ENCODE measurements around the gene EXOSC2.

- TF ChIP-seq CTCF (IDR thresholded peaks at IDR 0.05) (no peak), POLR2A (IDR thresholded peaks at IDR 0.05) (no peak)
Measured at GRCh38 chr9:130651221-130651620, 42.4 kb upstream of the EXOSC2 start.
